OCI-LY1 (cell line): ENCODE results near the gene ADCK1.

Experiments
- H2AFZ ChIP-seq: fragments of 200-600 bp; sonication (generic), shearing (Covaris generic); 2 replicates; pipeline ENCODE4 v1.6.0; 2014; ENCODE audit warnings: antibody characterized with exemption, mild to moderate bottlenecking, low read length
- H3F3A ChIP-seq: fragments of 200-600 bp; sonication (generic), shearing (Covaris generic); 2 replicates; pipeline ENCODE4 v1.6.0; 2014; ENCODE audit warnings: mild to moderate bottlenecking, antibody characterized with exemption, low read length, moderate library complexity; ENCODE audit not compliant: insufficient read depth
- H3K27ac ChIP-seq: fragments of 200-600 bp; sonication (generic); 2 replicates; pipeline ENCODE4 v1.5.1; 2014; ENCODE audit warnings: low read length, mixed run types, mild to moderate bottlenecking, low read depth; ENCODE audit not compliant: poor library complexity, severe bottlenecking
- H3K27me3 ChIP-seq: fragments of 200-600 bp; sonication (generic); 2 replicates; pipeline ENCODE4 v1.6.0; 2014; ENCODE audit warnings: antibody characterized with exemption, mild to moderate bottlenecking, low read length, moderate library complexity; ENCODE audit not compliant: insufficient read depth
- H3K36me3 ChIP-seq: fragments of 200-600 bp; sonication (generic); 2 replicates; pipeline ENCODE4 v1.6.1; 2014; ENCODE audit warnings: mild to moderate bottlenecking, antibody characterized with exemption, low read length, moderate library complexity, mixed read lengths; ENCODE audit not compliant: insufficient read depth
- H3K4me1 ChIP-seq: fragments of 200-600 bp; sonication (generic); 2 replicates; pipeline ENCODE4 v1.5.1; 2014; ENCODE audit warnings: mild to moderate bottlenecking, low read length, moderate library complexity; ENCODE audit not compliant: insufficient read depth, severe bottlenecking
- H3K4me2 ChIP-seq: fragments of 200-600 bp; sonication (generic), shearing (Covaris generic); 2 replicates; pipeline ENCODE4 v1.6.1; 2014; ENCODE audit warnings: low read length
- H3K4me3 ChIP-seq: fragments of 200-600 bp; sonication (generic); 2 replicates; pipeline ENCODE4 v1.5.1; 2014; ENCODE audit warnings: low read length, low read depth, mild to moderate bottlenecking, mixed read lengths; ENCODE audit not compliant: poor library complexity, severe bottlenecking
- H3K79me2 ChIP-seq: fragments of 200-600 bp; shearing (Covaris generic); 2 replicates; pipeline ENCODE4 v1.6.1; 2016; ENCODE audit warnings: mixed run types, low read length, mixed read lengths; ENCODE audit not compliant: insufficient read depth
- H3K9ac ChIP-seq: fragments of 200-600 bp; sonication (generic), shearing (Covaris generic); 2 replicates; pipeline ENCODE4 v1.6.1; 2014; ENCODE audit warnings: mild to moderate bottlenecking, low read length, mixed read lengths
- H3K9me2 ChIP-seq: fragments of 200-600 bp; sonication (generic), shearing (Covaris generic); 2 replicates; pipeline ENCODE4 v1.6.1; 2014; ENCODE audit warnings: low read depth, mild to moderate bottlenecking, low read length, mixed read lengths
- H3K9me3 ChIP-seq: fragments of 200-600 bp; shearing (Covaris generic); 2 replicates; pipeline ENCODE4 v1.6.1; 2014; ENCODE audit warnings: low read length, mixed read lengths
- H4K20me1 ChIP-seq: fragments of 200-600 bp; sonication (generic), shearing (Covaris generic); 2 replicates; pipeline ENCODE4 v1.6.0; 2016; ENCODE audit warnings: mild to moderate bottlenecking, low read length; ENCODE audit not compliant: insufficient read depth
- EZH2 ChIP-seq: fragments of 200-600 bp; sonication (generic), shearing (Covaris generic); IDR thresholded peaks from 2 replicates; pipeline ENCODE4 v1.8.0; 2017; ENCODE audit warnings: borderline replicate concordance, mixed run types, mild to moderate bottlenecking, antibody characterized with exemption, low read length, moderate library complexity, mixed read lengths
- TF ChIP-seq, protein P1 (sequence below): fragments of 200-600 bp; sonication (generic), shearing (Covaris generic); IDR thresholded peaks from 2 replicates; pipeline ENCODE4 v1.5.1; 2017; ENCODE audit warnings: mild to moderate bottlenecking, antibody characterized with exemption, low read length, moderate library complexity, mixed read lengths

Gene ADCK1

GRCh38 chr14:77903221-77903620 is 103.3 kb downstream of the ADCK1 start:
- Histone ChIP-seq H3K9ac (no peak overlapping the region), H4K20me1 (no peaks in the 10 kb centered on the region), H2AFZ (no peak overlapping the region), H3K27ac (no peak overlapping the region), H3K9me3 (no peaks in the 10 kb centered on the region), H3K79me2 (no peaks in the 10 kb centered on the region), H3K4me1 (no peaks in the 10 kb centered on the region), H3F3A (no peaks in the 10 kb centered on the region), H3K27me3 (no peaks in the 10 kb centered on the region), H3K9me2 (no peaks in the 10 kb centered on the region), H3K4me3 (no peak overlapping the region), H3K4me2 (no peak overlapping the region), H3K36me3 (no peaks in the 10 kb centered on the region)
- TF ChIP-seq EZH2, result no peak
- TF ChIP-seq, protein P1, sequence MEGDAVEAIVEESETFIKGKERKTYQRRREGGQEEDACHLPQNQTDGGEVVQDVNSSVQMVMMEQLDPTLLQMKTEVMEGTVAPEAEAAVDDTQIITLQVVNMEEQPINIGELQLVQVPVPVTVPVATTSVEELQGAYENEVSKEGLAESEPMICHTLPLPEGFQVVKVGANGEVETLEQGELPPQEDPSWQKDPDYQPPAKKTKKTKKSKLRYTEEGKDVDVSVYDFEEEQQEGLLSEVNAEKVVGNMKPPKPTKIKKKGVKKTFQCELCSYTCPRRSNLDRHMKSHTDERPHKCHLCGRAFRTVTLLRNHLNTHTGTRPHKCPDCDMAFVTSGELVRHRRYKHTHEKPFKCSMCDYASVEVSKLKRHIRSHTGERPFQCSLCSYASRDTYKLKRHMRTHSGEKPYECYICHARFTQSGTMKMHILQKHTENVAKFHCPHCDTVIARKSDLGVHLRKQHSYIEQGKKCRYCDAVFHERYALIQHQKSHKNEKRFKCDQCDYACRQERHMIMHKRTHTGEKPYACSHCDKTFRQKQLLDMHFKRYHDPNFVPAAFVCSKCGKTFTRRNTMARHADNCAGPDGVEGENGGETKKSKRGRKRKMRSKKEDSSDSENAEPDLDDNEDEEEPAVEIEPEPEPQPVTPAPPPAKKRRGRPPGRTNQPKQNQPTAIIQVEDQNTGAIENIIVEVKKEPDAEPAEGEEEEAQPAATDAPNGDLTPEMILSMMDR, result no peak

DNA sequence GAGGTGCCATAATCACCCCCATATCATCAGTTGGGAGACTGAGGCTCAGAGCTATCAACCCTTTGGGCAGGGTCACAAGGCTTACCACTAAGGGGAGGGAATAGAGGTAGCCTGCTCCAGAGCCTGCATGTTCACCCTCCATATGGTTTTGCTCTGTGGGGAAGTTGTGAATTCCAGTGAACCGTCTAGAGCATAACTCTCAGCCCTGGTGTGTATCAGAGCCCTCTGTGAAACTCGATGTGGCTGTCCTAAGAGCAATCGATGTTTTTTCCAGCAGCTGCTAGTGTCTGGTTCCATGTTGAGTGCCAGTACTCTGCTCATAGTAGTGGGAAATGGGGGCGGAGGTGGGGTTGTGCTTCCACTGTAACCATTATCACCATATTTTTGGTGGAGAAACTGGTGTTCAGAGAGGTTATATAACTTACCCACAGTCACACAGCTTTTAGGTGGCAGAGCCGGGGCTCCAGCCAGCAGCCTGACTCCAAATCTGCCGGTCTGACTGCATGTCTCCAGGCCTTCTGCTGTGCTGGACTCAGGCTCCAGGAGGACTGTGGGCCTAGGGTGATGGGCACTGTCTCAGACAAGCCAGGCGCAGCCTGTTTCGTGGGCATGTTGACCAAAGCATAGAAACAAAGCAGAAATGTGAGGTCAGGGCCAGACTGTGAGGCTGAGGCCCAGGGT is 104.2 kb downstream of the ADCK1 start:
- Histone ChIP-seq H3K4me3 (no peak overlapping the region), H3F3A (no peaks in the 10 kb centered on the region), H4K20me1 (no peaks in the 10 kb centered on the region), H3K36me3 (no peaks in the 10 kb centered on the region), H3K79me2 (no peaks in the 10 kb centered on the region), H3K4me2 (no peak overlapping the region), H3K9ac (no peak overlapping the region), H3K9me2 (no peaks in the 10 kb centered on the region), H3K4me1 (no peaks in the 10 kb centered on the region), H3K9me3 (no peaks in the 10 kb centered on the region), H3K27me3 (no peaks in the 10 kb centered on the region), H2AFZ (no peak overlapping the region), H3K27ac (no peak overlapping the region)
- TF ChIP-seq, protein P1, result no peak
- no peak for TF ChIP-seq EZH2

DNA sequence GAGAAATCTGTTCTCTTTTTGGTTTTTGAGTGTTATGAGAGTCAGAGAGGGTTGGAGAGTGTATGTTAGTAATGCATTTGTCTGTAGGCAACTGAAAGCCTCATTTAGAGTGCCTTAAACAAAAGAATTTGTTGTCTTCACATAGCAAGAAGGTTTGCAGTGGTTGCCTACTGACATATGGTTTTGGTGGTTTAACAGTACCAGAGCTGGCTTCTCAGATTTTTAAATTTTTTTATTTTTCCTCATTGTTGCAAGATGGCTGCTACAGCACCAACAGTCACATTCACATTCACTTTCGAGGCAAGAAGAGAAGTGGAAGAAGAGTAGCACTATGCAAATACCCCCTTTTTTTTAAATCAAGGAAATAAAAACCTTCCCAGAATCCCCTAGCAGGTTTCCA is 106.5 kb downstream of the ADCK1 start:
- Histone ChIP-seq H2AFZ (no peak overlapping the region), H3F3A (no peaks in the 10 kb centered on the region), H3K36me3 (no peaks in the 10 kb centered on the region), H3K9ac (no peak overlapping the region), H3K9me3 (no peaks in the 10 kb centered on the region), H3K79me2 (no peaks in the 10 kb centered on the region), H3K27ac (no peak overlapping the region), H3K4me1 (no peaks in the 10 kb centered on the region), H3K27me3 (no peaks in the 10 kb centered on the region), H3K9me2 (no peaks in the 10 kb centered on the region), H3K4me3 (no peak overlapping the region), H3K4me2 (no peak overlapping the region), H4K20me1 (no peaks in the 10 kb centered on the region)
- TF ChIP-seq EZH2, result no peak
- TF ChIP-seq, protein P1, result no peak
